ENCODE data around the gene HPS5.

DNA sequence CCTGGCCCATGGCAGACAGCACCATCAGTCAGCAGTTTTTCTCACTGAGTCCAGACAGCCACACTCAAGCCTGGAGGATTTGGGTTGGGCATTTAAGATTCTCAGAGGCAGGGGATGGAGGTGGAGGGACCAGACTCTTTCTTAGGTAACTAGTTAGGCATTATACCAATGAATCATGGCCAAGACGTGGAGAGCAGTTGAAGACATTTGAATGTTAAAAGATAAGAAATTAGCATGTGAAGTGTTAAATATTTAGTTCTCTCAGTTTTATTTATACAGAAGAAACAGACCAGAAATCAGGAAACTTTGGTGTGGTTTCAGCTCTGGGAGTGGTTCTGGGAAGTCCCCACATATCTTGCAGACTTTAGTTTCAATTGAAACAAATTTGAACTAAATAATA, 10.4 kb upstream of the HPS5 start:
- TF ChIP-seq MYC (IDR thresholded peaks at IDR 0.05; ENCODE audit: low read depth, low read length), result no peak
- TF ChIP-seq, protein P1, sequence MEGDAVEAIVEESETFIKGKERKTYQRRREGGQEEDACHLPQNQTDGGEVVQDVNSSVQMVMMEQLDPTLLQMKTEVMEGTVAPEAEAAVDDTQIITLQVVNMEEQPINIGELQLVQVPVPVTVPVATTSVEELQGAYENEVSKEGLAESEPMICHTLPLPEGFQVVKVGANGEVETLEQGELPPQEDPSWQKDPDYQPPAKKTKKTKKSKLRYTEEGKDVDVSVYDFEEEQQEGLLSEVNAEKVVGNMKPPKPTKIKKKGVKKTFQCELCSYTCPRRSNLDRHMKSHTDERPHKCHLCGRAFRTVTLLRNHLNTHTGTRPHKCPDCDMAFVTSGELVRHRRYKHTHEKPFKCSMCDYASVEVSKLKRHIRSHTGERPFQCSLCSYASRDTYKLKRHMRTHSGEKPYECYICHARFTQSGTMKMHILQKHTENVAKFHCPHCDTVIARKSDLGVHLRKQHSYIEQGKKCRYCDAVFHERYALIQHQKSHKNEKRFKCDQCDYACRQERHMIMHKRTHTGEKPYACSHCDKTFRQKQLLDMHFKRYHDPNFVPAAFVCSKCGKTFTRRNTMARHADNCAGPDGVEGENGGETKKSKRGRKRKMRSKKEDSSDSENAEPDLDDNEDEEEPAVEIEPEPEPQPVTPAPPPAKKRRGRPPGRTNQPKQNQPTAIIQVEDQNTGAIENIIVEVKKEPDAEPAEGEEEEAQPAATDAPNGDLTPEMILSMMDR (IDR thresholded peaks at IDR 0.05; ENCODE audit: low read depth, low read length), result no peak
